T-helper 2 cell treated with Interferon-gamma antibody and Interleukin-4, amounts not matched to agents 100 ng/mL and 5 ng/mL, for 36 hours (primary cell): ENCODE measurements around the gene MAPK7. TPM values are rescaled to one million over a fixed set of nuclear protein-coding genes. Genes with fewer than 3 reads are reported as not detected.

Experiments used
- intact Hi-C: fragments of 100-400 bp; cut with micrococcal nuclease; formaldehyde crosslinking; loops from one replicate; pipeline ENCODE4 v1.15.1; 2023
- total RNA-seq: library from RNA; stranded (reverse); gene quantifications from 2 replicates; pipeline ENCODE4 v1.2.3, GENCODE V29; 2022

Gene MAPK7
- total RNA-seq, 1 donor from 2014 or later: 38.7 TPM

- intact Hi-C loops: no loop called here
Measured at GRCh38 chr17:19414396-19415280, 36.3 kb downstream of the MAPK7 start.

- intact Hi-C loops: no loop called here
Measured at GRCh38 chr17:19415311-19415710, 37.0 kb downstream of the MAPK7 start.

- intact Hi-C loops: no loop called here
Measured at GRCh38 chr17:19415806-19416775, 37.8 kb downstream of the MAPK7 start.

- intact Hi-C loops: no loop called here
Measured at GRCh38 chr17:19417611-19418010, 39.3 kb downstream of the MAPK7 start.

GRCh38 chr17:19418251-19418992 is 40.1 kb downstream of the MAPK7 start:
- intact Hi-C loops: no loop called here

- intact Hi-C loops: no loop called here
Measured at GRCh38 chr17:19421219-19421618, 42.9 kb downstream of the MAPK7 start.

GRCh38 chr17:19421926-19422325 is 43.6 kb downstream of the MAPK7 start:
- intact Hi-C loops: no loop called here

- intact Hi-C loops: no loop called here
Measured at GRCh38 chr17:19424934-19425868, 46.9 kb downstream of the MAPK7 start.

- intact Hi-C loops: no loop called here
Measured at GRCh38 chr17:19426631-19427030, 48.3 kb downstream of the MAPK7 start.

- intact Hi-C loops: no loop called here
Measured at GRCh38 chr17:19431691-19432090, 53.4 kb downstream of the MAPK7 start.

Other genes with a start within 250 kb of the MAPK7 start
- gene EPN2, start 141.1 kb upstream of the MAPK7 start, total RNA-seq: 4.7 and 5.4 TPM in 2 replicates
- 2.8 and 4.2 TPM in 2 replicates for gene B9D1, start 15.8 kb upstream of the MAPK7 start, total RNA-seq
- gene MFAP4, start 8.7 kb downstream of the MAPK7 start, total RNA-seq: not detected in 2 replicates
- gene RNF112, start 32.7 kb downstream of the MAPK7 start, total RNA-seq: 0.20 and 0.27 TPM in 2 replicates
- not detected in 2 replicates for gene SLC47A1, start 155.4 kb downstream of the MAPK7 start, total RNA-seq